ENCODE measurements around the gene C12orf56. TPM values are rescaled to one million over a fixed set of nuclear protein-coding genes. Genes with fewer than 3 reads are reported as not detected.

Gene C12orf56
- total and polyA plus RNA-seq, 9 of the 15 experiments (the other 6 are each of a cell fraction or from before 2014, with no cell fraction given), result 0.40 to 4.8 (median 1.2) TPM

DNA sequence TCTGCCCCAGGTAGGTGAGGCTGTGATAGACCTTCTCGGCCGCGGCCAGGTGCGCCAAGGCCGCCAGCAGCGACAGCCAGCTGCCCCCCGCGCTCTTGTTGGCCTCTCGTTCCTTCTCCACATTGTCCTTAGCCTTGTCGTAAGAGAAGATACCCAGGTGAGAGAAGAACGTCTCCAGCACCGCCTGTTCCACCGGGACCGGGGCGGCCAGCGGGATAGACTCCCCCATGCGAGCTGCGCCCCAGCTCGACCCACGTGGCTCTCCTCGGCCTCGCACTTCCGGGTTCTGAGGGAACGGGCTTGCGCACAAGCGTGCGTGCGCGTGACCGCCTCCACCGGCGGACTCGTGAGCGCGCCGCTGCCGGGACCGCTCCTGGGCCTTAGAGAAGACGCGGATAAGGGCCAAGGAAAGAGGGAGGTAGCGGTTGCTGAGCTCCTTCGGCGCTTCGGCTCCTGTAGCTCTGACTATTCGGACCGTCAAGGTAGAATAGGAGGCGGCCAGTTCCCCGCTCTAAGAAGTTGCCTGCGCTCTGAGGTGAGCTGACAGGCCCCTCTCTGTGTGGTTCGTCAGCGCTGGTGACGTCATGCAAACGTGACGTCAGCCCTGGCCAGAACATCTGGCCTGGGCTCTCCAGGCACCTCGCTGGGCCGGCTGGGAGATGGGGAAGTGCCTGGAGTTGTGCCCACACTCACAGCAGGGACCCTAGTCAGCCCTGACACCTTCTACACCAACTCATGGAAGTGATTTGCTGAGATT, 168.4 kb downstream of the C12orf56 start, which contains the start of gene KICS2 (continued):
- TF ChIP-seq TAF1 (IDR thresholded peaks at IDR 0.05; ENCODE audit: control insufficient read depth, extremely low read depth, insufficient read depth, low read length, severe bottlenecking) (peak; percentile 73), ZNF644 (tag; IDR thresholded peaks at IDR 0.05; ENCODE audit: low read depth) (0 out of 2 replicates have a peak, but pooled peaks have one; percentile 70), HNRNPLL (IDR thresholded peaks at IDR 0.05; ENCODE audit: low read depth, low read length, poor library complexity, severe bottlenecking) (no peak), TOE1 (IDR thresholded peaks at IDR 0.05; ENCODE audit: borderline replicate concordance) (peak; percentile 60; the same call in 1 of the 2 replicates), TOE1 (CRISPR knock-in tag; IDR thresholded peaks at IDR 0.05; ENCODE audit: borderline replicate concordance, low read depth) (no peak), ZKSCAN1 (IDR thresholded peaks at IDR 0.05; ENCODE audit: low read depth, low read length) (no peak), TARDBP (IDR thresholded peaks at IDR 0.05) (peak; percentile 97), HMGN3 (IDR thresholded peaks at IDR 0.05; ENCODE audit: borderline replicate concordance, extremely low read depth, insufficient read length, low read depth, low read length) (peak; percentile 31), ZNF239 (CRISPR knock-in tag; IDR thresholded peaks at IDR 0.05) (no peak), POLR2B (IDR thresholded peaks at IDR 0.05; ENCODE audit: low read depth, partially characterized antibody) (peak; percentile 72), ATF7 (IDR thresholded peaks at IDR 0.05) (peak; percentile 99), TBP (optimal IDR thresholded peaks at IDR 0.05; ENCODE audit: low read depth, low read length) (peak; percentile 56), FOSL1 (tag; conservative IDR thresholded peaks at IDR 0.05) (peak; percentile 64; the same call in 1 of the 2 replicates), XRCC5 (IDR thresholded peaks at IDR 0.05; ENCODE audit: low read depth, low read length) (0 out of 2 replicates have a peak, but pooled peaks have one; percentile 29), ZNF121 (CRISPR knock-in tag; conservative IDR thresholded peaks at IDR 0.05) (no peak)
- TF ChIP-seq, protein P1, sequence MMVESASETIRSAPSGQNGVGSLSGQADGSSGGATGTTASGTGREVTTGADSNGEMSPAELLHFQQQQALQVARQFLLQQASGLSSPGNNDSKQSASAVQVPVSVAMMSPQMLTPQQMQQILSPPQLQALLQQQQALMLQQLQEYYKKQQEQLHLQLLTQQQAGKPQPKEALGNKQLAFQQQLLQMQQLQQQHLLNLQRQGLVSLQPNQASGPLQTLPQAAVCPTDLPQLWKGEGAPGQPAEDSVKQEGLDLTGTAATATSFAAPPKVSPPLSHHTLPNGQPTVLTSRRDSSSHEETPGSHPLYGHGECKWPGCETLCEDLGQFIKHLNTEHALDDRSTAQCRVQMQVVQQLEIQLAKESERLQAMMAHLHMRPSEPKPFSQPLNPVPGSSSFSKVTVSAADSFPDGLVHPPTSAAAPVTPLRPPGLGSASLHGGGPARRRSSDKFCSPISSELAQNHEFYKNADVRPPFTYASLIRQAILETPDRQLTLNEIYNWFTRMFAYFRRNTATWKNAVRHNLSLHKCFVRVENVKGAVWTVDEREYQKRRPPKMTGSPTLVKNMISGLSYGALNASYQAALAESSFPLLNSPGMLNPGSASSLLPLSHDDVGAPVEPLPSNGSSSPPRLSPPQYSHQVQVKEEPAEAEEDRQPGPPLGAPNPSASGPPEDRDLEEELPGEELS (CRISPR knock-in tag; IDR thresholded peaks at IDR 0.05; ENCODE audit: borderline replicate concordance), result peak; percentile 79
- TF ChIP-seq, protein P2, sequence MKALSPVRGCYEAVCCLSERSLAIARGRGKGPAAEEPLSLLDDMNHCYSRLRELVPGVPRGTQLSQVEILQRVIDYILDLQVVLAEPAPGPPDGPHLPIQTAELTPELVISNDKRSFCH (CRISPR knock-in tag; IDR thresholded peaks at IDR 0.05), result no peak
- TF ChIP-seq, protein P2 (tag; IDR thresholded peaks at IDR 0.05), result peak; percentile 64; the same call in 1 of the 2 replicates
- TF ChIP-seq, protein P3, sequence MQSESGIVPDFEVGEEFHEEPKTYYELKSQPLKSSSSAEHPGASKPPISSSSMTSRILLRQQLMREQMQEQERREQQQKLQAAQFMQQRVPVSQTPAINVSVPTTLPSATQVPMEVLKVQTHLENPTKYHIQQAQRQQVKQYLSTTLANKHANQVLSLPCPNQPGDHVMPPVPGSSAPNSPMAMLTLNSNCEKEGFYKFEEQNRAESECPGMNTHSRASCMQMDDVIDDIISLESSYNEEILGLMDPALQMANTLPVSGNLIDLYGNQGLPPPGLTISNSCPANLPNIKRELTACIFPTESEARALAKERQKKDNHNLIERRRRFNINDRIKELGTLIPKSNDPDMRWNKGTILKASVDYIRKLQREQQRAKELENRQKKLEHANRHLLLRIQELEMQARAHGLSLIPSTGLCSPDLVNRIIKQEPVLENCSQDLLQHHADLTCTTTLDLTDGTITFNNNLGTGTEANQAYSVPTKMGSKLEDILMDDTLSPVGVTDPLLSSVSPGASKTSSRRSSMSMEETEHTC (IDR thresholded peaks at IDR 0.05), result peak; percentile 49; the same call in 1 of the 2 replicates
- TF ChIP-seq, protein P4, sequence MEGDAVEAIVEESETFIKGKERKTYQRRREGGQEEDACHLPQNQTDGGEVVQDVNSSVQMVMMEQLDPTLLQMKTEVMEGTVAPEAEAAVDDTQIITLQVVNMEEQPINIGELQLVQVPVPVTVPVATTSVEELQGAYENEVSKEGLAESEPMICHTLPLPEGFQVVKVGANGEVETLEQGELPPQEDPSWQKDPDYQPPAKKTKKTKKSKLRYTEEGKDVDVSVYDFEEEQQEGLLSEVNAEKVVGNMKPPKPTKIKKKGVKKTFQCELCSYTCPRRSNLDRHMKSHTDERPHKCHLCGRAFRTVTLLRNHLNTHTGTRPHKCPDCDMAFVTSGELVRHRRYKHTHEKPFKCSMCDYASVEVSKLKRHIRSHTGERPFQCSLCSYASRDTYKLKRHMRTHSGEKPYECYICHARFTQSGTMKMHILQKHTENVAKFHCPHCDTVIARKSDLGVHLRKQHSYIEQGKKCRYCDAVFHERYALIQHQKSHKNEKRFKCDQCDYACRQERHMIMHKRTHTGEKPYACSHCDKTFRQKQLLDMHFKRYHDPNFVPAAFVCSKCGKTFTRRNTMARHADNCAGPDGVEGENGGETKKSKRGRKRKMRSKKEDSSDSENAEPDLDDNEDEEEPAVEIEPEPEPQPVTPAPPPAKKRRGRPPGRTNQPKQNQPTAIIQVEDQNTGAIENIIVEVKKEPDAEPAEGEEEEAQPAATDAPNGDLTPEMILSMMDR (IDR thresholded peaks at IDR 0.05 in 2 of 3, conservative IDR thresholded peaks at IDR 0.05 in 1 of 3; ENCODE audit: insufficient read depth in 2 of 3, low read depth in 1 of 3, low read length in 3 of 3), result 0 out of 6 replicates have a peak, but pooled peaks of 1 of the 3 experiments have one; percentile 6

Measured in K562 (cell line).